ENCODE data around the gene CABLES1.
A peak's percentile ranks its signal among the peaks of the same experiment; 100 is the strongest.

CABLES1 gene

DNA sequence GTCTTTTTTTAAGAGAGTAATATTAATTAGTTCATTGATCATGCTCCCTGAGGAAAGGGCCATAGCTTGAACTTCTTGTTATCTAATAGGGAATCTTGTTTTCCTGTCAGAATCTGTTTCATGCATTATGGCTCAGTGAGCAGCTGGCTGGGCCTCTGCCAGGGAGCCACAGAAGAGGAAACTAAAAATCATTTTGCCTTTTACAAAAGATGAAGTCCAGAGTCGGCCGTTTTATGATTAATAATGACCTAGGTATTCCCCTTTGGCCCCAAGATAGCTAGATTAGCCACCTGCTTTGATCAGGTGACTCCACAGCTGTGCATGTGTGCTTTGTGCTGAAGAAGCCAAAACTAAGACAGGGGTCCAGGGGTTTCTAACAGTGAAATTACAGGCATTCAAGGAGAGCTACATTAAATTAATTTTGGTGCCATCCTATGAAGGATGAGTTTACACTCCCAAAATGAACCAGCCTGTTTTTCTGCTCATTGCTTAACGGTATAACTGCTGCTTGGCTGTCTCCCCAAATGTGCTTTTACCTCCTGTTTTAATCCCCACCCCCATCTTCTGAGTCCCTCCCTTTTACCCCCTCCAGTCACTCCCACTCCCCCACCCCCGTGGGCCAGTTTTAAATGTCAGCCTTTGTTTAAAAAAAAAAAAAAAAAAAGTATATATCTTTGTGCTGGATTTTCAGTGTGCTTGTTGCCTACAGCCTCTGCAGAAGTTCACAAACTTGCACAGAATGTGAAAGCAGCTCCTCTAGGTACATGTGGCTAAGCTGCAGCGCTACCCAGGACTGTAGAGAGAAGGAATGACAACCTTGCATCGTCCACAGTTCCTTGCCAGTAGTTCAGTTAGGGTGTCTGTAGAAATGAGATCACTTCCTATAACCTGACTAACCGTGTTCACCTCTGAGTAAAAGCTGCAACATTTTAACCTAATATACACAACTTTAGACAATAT lies 93.1 kb downstream of the CABLES1 start:
- Histone ChIP-seq H3K36me3 (ENCODE audit: low read length) (no peaks in the 10 kb centered on the region), H3F3A (ENCODE audit: insufficient read depth) (peaks cover 32% of the 10 kb centered on the region), H3K9me2 (replicated peaks; ENCODE audit: insufficient read depth, low read length) (no peaks in the 10 kb centered on the region), H3K27ac (ENCODE audit: low read depth, low read length) (peak overlapping the region; percentile 85), H3K9me3 (ENCODE audit: insufficient read depth, low read length) (no peaks in the 10 kb centered on the region), H2AFZ (ENCODE audit: low read depth, low read length, severe bottlenecking) (peak overlapping the region; percentile 3), H3K79me2 (ENCODE audit: insufficient read depth, low read length) (no peaks in the 10 kb centered on the region), H3K9ac (ENCODE audit: low read length) (peak overlapping the region; percentile 21), H3K4me2 (ENCODE audit: low read depth, low read length, poor library complexity, severe bottlenecking) (peak overlapping the region; percentile 59), H4K20me1 (ENCODE audit: low read depth, low read length) (no peaks in the 10 kb centered on the region), H3K27me3 (ENCODE audit: low read length) (no peaks in the 10 kb centered on the region), H3K4me3 (ENCODE audit: insufficient read depth, low read length, poor library complexity, severe bottlenecking) (peak overlapping the region; percentile 12)
- no peak for TF ChIP-seq EZH2phosphoT487 (conservative IDR thresholded peaks at IDR 0.05; ENCODE audit: low read length)
- TF ChIP-seq, protein P1, sequence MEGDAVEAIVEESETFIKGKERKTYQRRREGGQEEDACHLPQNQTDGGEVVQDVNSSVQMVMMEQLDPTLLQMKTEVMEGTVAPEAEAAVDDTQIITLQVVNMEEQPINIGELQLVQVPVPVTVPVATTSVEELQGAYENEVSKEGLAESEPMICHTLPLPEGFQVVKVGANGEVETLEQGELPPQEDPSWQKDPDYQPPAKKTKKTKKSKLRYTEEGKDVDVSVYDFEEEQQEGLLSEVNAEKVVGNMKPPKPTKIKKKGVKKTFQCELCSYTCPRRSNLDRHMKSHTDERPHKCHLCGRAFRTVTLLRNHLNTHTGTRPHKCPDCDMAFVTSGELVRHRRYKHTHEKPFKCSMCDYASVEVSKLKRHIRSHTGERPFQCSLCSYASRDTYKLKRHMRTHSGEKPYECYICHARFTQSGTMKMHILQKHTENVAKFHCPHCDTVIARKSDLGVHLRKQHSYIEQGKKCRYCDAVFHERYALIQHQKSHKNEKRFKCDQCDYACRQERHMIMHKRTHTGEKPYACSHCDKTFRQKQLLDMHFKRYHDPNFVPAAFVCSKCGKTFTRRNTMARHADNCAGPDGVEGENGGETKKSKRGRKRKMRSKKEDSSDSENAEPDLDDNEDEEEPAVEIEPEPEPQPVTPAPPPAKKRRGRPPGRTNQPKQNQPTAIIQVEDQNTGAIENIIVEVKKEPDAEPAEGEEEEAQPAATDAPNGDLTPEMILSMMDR (IDR thresholded peaks at IDR 0.05; ENCODE audit: insufficient read depth, low read length, poor library complexity, severe bottlenecking) = no peak

DNA sequence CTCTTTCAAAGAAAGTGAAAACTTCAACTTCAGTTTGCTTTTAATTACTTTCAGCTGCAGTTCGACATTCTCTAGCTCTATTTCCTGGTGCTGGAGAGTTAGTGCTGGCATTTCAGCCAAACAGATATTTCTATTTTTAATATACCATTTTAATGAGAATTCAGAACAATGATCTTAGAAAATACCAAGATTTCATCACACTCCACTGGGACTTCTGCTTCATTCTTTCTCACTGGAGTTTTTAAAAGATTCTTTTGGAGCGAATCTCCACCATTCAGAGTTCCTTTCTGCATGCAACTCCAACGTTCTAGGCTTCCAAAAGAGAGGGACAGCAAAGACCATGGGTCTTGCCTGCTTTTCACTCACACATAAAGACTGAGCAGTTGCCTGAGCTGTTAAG lies 94.2 kb downstream of the CABLES1 start:
- Histone ChIP-seq H3K27ac (ENCODE audit: low read depth, low read length) (peak overlapping the region; percentile 85), H3K4me2 (ENCODE audit: low read depth, low read length, poor library complexity, severe bottlenecking) (peak overlapping the region; percentile 59), H3K9me3 (ENCODE audit: insufficient read depth, low read length) (no peaks in the 10 kb centered on the region), H3K27me3 (ENCODE audit: low read length) (no peaks in the 10 kb centered on the region), H3K4me3 (ENCODE audit: insufficient read depth, low read length, poor library complexity, severe bottlenecking) (no peak overlapping the region), H3F3A (ENCODE audit: insufficient read depth) (peaks cover 32% of the 10 kb centered on the region), H3K79me2 (ENCODE audit: insufficient read depth, low read length) (no peaks in the 10 kb centered on the region), H3K36me3 (ENCODE audit: low read length) (no peaks in the 10 kb centered on the region), H2AFZ (ENCODE audit: low read depth, low read length, severe bottlenecking) (no peak overlapping the region), H3K9ac (ENCODE audit: low read length) (no peak overlapping the region; the same call in 1 of the 2 replicates), H4K20me1 (ENCODE audit: low read depth, low read length) (no peaks in the 10 kb centered on the region), H3K9me2 (replicated peaks; ENCODE audit: insufficient read depth, low read length) (no peaks in the 10 kb centered on the region)
- no peak for TF ChIP-seq EZH2phosphoT487 (conservative IDR thresholded peaks at IDR 0.05; ENCODE audit: low read length)
- TF ChIP-seq, protein P1 (IDR thresholded peaks at IDR 0.05; ENCODE audit: insufficient read depth, low read length, poor library complexity, severe bottlenecking) = no peak

DNA sequence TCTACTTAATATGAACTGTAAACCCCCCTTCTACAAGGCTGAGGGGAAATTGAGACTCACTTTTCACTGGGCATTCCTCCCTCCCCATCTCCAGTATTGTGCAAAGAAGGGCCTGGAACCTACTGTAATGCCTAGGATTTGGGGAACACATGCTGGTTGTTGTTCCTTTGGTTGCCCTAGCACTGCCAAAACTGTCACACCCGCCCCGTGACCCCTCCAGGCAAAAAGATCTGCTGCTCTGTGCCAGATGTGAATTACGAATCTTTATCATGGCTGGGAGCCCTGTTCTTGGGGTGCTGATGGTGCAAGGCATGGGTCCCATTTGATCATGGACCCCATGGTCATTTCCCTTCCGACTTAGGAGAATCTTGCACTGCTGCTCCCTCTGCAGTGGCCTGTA lies 95.4 kb downstream of the CABLES1 start:
- Histone ChIP-seq H3K4me2 (ENCODE audit: low read depth, low read length, poor library complexity, severe bottlenecking) (peak overlapping the region; percentile 33), H4K20me1 (ENCODE audit: low read depth, low read length) (no peaks in the 10 kb centered on the region), H3K27me3 (ENCODE audit: low read length) (no peaks in the 10 kb centered on the region), H3K36me3 (ENCODE audit: low read length) (no peaks in the 10 kb centered on the region), H3K4me3 (ENCODE audit: insufficient read depth, low read length, poor library complexity, severe bottlenecking) (peak overlapping the region; percentile 2), H3F3A (ENCODE audit: insufficient read depth) (peaks cover 32% of the 10 kb centered on the region), H3K79me2 (ENCODE audit: insufficient read depth, low read length) (no peaks in the 10 kb centered on the region), H3K27ac (ENCODE audit: low read depth, low read length) (peak overlapping the region; percentile 43), H3K9me3 (ENCODE audit: insufficient read depth, low read length) (no peaks in the 10 kb centered on the region), H3K9me2 (replicated peaks; ENCODE audit: insufficient read depth, low read length) (no peaks in the 10 kb centered on the region), H2AFZ (ENCODE audit: low read depth, low read length, severe bottlenecking) (no peak overlapping the region), H3K9ac (ENCODE audit: low read length) (no peak overlapping the region)
- TF ChIP-seq, protein P1 (IDR thresholded peaks at IDR 0.05; ENCODE audit: insufficient read depth, low read length, poor library complexity, severe bottlenecking) = no peak
- no peak for TF ChIP-seq EZH2phosphoT487 (conservative IDR thresholded peaks at IDR 0.05; ENCODE audit: low read length)

All from SU-DHL-6 (cell line).